HG03066 (cell line): Measurements from ENCODE around the gene TFDP3.

Source experiments
- ATAC-seq: cut with Tn5 transposase; IDR thresholded peaks from one replicate; pipeline ENCODE4 v1.9.1; 2021; ENCODE audit warnings: low read depth; ENCODE audit not compliant: unreplicated experiment

TFDP3 gene

GRCh38 chrX:133188631-133189030, 29.5 kb downstream of the TFDP3 start:
- no peak for ATAC-seq

GRCh38 chrX:133185938-133186337, 32.2 kb downstream of the TFDP3 start:
- no peak for ATAC-seq

GRCh38 chrX:133185119-133185518, 33.0 kb downstream of the TFDP3 start:
- no peak for ATAC-seq

DNA sequence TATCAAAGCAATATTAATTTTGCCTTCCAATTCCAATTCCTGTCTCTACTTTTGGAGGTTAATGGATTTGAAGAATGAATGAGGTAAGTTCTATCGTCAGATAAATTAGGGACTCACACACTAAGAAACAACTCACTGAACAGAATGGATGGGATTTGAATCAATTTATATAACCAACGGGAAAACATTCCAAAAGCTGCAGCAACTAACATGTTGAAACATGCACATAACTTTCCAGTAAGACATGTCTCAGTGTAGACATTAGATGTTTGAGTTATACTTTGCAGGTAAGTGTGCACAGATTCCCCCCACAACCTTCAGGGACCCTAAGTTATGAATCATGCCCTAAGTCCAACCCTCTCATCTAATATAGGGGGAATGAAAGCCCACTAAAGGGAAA, 34.3 kb downstream of the TFDP3 start:
- no peak for ATAC-seq

GRCh38 chrX:133179500-133179899, 38.7 kb downstream of the TFDP3 start:
- ATAC-seq, result no peak

- no peak for ATAC-seq
Observed at GRCh38 chrX:133177202-133177601, 41.0 kb downstream of the TFDP3 start.

- no peak for ATAC-seq
Observed at GRCh38 chrX:133175605-133176004, 42.5 kb downstream of the TFDP3 start.

- ATAC-seq, result no peak
Observed at GRCh38 chrX:133175162-133175561, 43.0 kb downstream of the TFDP3 start.

- no peak for ATAC-seq
Observed at GRCh38 chrX:133171962-133172708, 46.0 kb downstream of the TFDP3 start.
